HG03457 (cell line): ENCODE results near the gene WBP4.
"Not testable (repeated sequence)": the region's sequence is repeated elsewhere in the genome, so short reads cannot be mapped to it uniquely, and the experiment has no call there.

Experiments
- ATAC-seq: cut with Tn5 transposase; IDR thresholded peaks from one replicate; pipeline ENCODE4 v1.9.1; 2021; ENCODE audit warnings: moderate number of reproducible peaks; ENCODE audit not compliant: unreplicated experiment

WBP4 gene

DNA sequence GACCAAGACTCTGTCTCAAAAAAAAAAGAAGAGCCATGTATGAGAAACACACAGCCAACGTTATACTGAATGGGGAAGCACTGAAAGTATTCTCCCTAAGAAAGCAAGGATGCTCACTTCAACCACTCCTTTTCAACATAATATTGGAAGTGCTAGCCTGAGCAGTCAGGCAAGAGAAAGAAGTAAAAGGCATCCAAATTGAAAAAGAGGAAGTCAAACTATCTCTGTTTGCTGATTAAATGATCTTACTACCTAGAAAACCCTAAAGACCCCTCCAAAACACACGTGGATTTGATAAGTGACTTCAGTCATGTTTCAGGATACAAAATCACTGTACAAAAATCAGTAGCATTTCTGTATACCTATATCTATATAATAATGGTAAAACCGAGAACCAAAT is 16.2 kb downstream of the WBP4 start:
- no peak for ATAC-seq

GRCh38 chr13:41079725-41080124 is 18.4 kb downstream of the WBP4 start:
- no peak for ATAC-seq

GRCh38 chr13:41085961-41086585 is 24.8 kb downstream of the WBP4 start:
- no peak for ATAC-seq

DNA sequence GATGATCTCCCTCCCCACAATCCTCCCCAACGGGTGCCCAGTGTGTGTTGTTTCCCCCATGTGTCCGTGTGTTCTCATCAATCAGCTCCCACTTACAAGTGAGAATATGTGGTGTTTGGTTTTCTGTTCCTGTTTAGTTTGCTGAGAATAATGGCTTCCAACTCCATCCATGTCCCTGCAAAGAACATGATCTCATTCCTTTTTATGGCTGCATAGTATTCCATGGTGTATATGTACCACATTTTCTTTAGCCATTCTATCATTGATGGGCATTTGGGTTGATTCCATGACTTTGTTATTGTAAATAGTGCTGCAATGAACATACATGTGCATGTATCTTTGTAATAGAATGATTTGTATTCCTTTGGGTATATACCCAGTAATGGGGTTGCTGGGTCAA is 34.4 kb downstream of the WBP4 start:
- not testable (repeated sequence) for ATAC-seq

DNA sequence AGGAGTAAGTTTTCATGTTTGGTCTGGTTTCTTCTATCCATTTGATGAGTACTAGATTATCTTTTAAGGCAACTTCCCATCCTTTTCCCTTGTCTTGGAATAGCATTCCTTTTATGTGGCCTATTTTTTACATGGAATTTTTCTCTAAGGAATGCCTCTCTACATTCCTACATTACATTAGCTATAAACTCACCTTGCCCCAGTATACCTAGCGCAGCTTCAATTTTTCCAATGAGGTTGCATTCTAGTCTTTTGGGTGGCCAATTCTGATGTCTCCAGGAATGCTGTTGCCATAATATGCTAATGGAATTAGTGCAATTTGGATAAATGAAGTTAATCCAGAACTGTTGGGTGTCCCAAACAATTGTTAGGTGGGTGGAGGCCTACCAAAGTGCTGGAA is 37.5 kb downstream of the WBP4 start:
- no peak for ATAC-seq

GRCh38 chr13:41099986-41100385 is 38.7 kb downstream of the WBP4 start:
- ATAC-seq: no peak

GRCh38 chr13:41107104-41107571 is 45.8 kb downstream of the WBP4 start:
- no peak for ATAC-seq

- ATAC-seq: no peak
Measured at GRCh38 chr13:41107584-41108014, 46.3 kb downstream of the WBP4 start.

DNA sequence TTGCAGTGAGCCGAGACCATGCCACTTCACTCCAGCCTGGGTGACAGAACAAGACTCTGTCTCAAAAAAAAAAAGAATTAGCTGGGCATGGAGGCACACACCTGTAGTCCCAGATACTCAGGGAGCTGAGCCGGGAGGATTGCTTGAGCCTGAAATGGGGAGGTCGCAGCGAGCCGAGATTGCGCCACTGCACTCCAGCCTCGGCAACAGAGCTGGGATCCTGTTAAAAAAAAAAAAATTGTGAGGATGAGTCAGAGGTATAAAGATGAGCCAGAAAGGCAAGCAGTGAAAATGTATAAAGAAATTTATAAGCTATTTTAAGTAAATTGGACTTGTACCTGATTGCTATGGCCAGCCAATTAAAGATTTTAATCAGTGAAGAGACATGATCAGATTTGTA is 50.1 kb downstream of the WBP4 start:
- no peak for ATAC-seq

- no peak for ATAC-seq
Measured at GRCh38 chr13:41117869-41118268, 56.6 kb downstream of the WBP4 start.

DNA sequence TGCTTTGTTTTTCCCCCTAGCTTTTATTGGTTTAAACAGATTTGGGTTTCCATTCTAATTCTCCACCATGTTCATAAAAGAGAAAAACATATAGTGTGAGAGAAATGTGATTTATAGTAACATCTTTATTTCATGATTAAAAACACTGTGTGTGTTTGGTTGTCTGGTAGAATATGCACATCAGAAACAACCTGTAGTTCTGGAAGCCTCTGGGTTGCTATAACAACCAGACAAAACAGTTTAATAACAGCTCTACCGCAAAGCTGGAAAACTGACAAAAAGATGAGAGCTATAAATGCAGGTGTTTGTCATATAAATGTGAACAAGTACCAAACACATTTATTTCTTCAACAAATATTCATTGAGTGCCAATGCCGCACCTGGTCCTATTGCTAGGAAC is 61.5 kb downstream of the WBP4 start:
- no peak for ATAC-seq

DNA sequence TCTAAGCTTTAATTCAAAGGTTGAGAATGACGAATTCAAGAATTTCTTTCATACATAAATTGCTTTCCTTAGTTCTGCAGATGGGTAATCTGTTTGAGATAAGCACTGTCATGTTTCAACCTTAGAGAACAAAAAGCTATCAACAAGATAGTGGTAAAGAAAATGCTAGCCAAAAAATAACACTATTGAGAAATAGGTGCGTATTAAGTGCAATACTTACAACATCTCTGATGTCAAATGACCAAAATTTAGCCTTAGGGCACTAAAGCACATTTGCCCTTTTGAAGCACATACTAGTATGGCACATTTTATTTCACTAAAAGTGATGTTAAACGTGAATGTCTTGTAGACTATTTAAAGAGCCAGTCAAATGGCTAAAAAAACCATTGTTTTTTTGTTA is 66.4 kb downstream of the WBP4 start:
- no peak for ATAC-seq

- no peak for ATAC-seq
Measured at GRCh38 chr13:41130356-41130755, 69.0 kb downstream of the WBP4 start.

DNA sequence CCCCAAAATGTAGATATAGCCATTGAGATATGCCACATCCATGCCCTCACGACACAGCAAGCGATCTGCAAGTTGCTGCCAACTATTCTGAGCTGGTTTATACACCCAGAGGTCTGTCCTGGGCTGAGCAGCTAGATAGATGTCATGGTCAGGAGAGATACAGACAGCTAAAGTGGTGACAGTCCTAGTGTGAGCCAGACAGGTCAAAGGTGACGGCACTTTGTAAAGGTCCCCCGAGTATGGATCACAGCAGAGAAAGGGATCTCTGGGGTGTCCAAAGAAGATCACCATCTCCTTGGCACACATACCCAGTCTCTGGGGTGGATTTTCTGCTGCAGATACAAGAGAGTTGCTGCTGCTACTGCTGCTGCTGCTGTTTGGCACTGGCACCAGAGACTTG is 69.9 kb downstream of the WBP4 start:
- not testable (repeated sequence) for ATAC-seq

- peak; percentile 4 for ATAC-seq
Measured at GRCh38 chr13:41131660-41132511, 70.6 kb downstream of the WBP4 start.

- ATAC-seq: peak; percentile 92
Measured at GRCh38 chr13:41132512-41133152, 71.3 kb downstream of the WBP4 start, which contains the start of gene KBTBD6. TSS of gene KBTBD6 (minus strand) at chr13:41132802. CDS start at chr13:41132511, 291 bp downstream.
